ENCODE data around the gene CYTH3. TPM values are rescaled to one million over a fixed set of nuclear protein-coding genes. Genes with fewer than 3 reads are reported as not detected.

Gene CYTH3
- total RNA-seq, 1 donor from 2014 or later, result 20.1 TPM

- Mint-ChIP-seq H3K36me3 (ENCODE audit: unreplicated experiment) (no peaks in the 10 kb centered on the region), H3K27me3 (ENCODE audit: unreplicated experiment) (no peaks in the 10 kb centered on the region), H3K4me3 (ENCODE audit: unreplicated experiment) (no peak overlapping the region), H3K9me3 (ENCODE audit: unreplicated experiment) (no peaks in the 10 kb centered on the region), H3K27ac (ENCODE audit: unreplicated experiment) (no peak overlapping the region), H3K4me1 (ENCODE audit: low read depth, unreplicated experiment) (peaks cover 15% of the 10 kb centered on the region)
- no peak for DNase-seq
- TF ChIP-seq CTCF (IDR thresholded peaks at IDR 0.05; ENCODE audit: partially characterized antibody, unreplicated experiment), result no peak
Measured at GRCh38 chr7:6258440-6259182, 13.8 kb downstream of the CYTH3 start.

- Mint-ChIP-seq H3K4me3 (ENCODE audit: unreplicated experiment) (no peak overlapping the region), H3K9me3 (ENCODE audit: unreplicated experiment) (no peaks in the 10 kb centered on the region), H3K27ac (ENCODE audit: unreplicated experiment) (no peak overlapping the region), H3K4me1 (ENCODE audit: low read depth, unreplicated experiment) (peaks cover 16% of the 10 kb centered on the region), H3K27me3 (ENCODE audit: unreplicated experiment) (no peaks in the 10 kb centered on the region), H3K36me3 (ENCODE audit: unreplicated experiment) (no peaks in the 10 kb centered on the region)
- no peak for DNase-seq
- TF ChIP-seq CTCF (IDR thresholded peaks at IDR 0.05; ENCODE audit: partially characterized antibody, unreplicated experiment), result no peak
Measured at GRCh38 chr7:6257675-6258074, 14.7 kb downstream of the CYTH3 start.

GRCh38 chr7:6256677-6257535 lies 15.5 kb downstream of the CYTH3 start:
- TF ChIP-seq CTCF (IDR thresholded peaks at IDR 0.05; ENCODE audit: partially characterized antibody, unreplicated experiment), result no peak
- Mint-ChIP-seq H3K27me3 (ENCODE audit: unreplicated experiment) (no peaks in the 10 kb centered on the region), H3K36me3 (ENCODE audit: unreplicated experiment) (no peaks in the 10 kb centered on the region), H3K4me3 (ENCODE audit: unreplicated experiment) (peak overlapping the region; percentile 5), H3K9me3 (ENCODE audit: unreplicated experiment) (no peaks in the 10 kb centered on the region), H3K27ac (ENCODE audit: unreplicated experiment) (no peak overlapping the region), H3K4me1 (ENCODE audit: low read depth, unreplicated experiment) (peaks cover 21% of the 10 kb centered on the region)
- no peak for DNase-seq

- DNase-seq, result no peak
- Mint-ChIP-seq H3K36me3 (ENCODE audit: unreplicated experiment) (no peaks in the 10 kb centered on the region), H3K27me3 (ENCODE audit: unreplicated experiment) (no peaks in the 10 kb centered on the region), H3K27ac (ENCODE audit: unreplicated experiment) (no peak overlapping the region), H3K4me1 (ENCODE audit: low read depth, unreplicated experiment) (peaks cover 26% of the 10 kb centered on the region), H3K4me3 (ENCODE audit: unreplicated experiment) (no peak overlapping the region), H3K9me3 (ENCODE audit: unreplicated experiment) (no peaks in the 10 kb centered on the region)
- no peak for TF ChIP-seq CTCF (IDR thresholded peaks at IDR 0.05; ENCODE audit: partially characterized antibody, unreplicated experiment)
Measured at GRCh38 chr7:6256109-6256483, 16.3 kb downstream of the CYTH3 start.

- Mint-ChIP-seq H3K27ac (ENCODE audit: unreplicated experiment) (no peak overlapping the region), H3K27me3 (ENCODE audit: unreplicated experiment) (no peaks in the 10 kb centered on the region), H3K36me3 (ENCODE audit: unreplicated experiment) (no peaks in the 10 kb centered on the region), H3K9me3 (ENCODE audit: unreplicated experiment) (no peaks in the 10 kb centered on the region), H3K4me1 (ENCODE audit: low read depth, unreplicated experiment) (peaks cover 30% of the 10 kb centered on the region), H3K4me3 (ENCODE audit: unreplicated experiment) (no peak overlapping the region)
- no peak for DNase-seq
- TF ChIP-seq CTCF (IDR thresholded peaks at IDR 0.05; ENCODE audit: partially characterized antibody, unreplicated experiment), result no peak
Measured at GRCh38 chr7:6254866-6255265, 17.6 kb downstream of the CYTH3 start.

Measured in glutamatergic neuron (in vitro differentiated cells).